GM12875 (cell line): Measurements from ENCODE around the gene FOXD1.
A peak's percentile ranks its signal among the peaks of the same experiment; 100 is the strongest.

Source experiments
- H3K4me3 ChIP-seq: one replicate; pipeline ENCODE4 v1.5.1; 2011; ENCODE audit warnings: low read depth, low read length, control low read depth
- CTCF ChIP-seq: IDR thresholded peaks from 2 replicates; pipeline ENCODE4 v1.5.1; 2011; ENCODE audit warnings: low read depth, mild to moderate bottlenecking, control low read depth, inconsistent platforms, low read length, moderate library complexity, borderline replicate concordance; ENCODE audit not compliant: insufficient read depth

FOXD1 gene

GRCh38 chr5:73450137-73450536 lies 1.6 kb upstream of the FOXD1 start:
- no peak overlapping the region for H3K4me3 ChIP-seq
- TF ChIP-seq CTCF = no peak

GRCh38 chr5:73447530-73448462 lies 781 bp downstream of the FOXD1 start:
- peak overlapping the region; percentile 35 for H3K4me3 ChIP-seq
- TF ChIP-seq CTCF = no peak

- H3K4me3 ChIP-seq = no peak overlapping the region
- no peak for TF ChIP-seq CTCF
Observed at GRCh38 chr5:73446631-73447529, 1.7 kb downstream of the FOXD1 start.

- no peak for TF ChIP-seq CTCF
- H3K4me3 ChIP-seq = no peak overlapping the region
Observed at GRCh38 chr5:73445665-73446630, 2.6 kb downstream of the FOXD1 start.

GRCh38 chr5:73444499-73445438 lies 3.8 kb downstream of the FOXD1 start:
- no peak overlapping the region for H3K4me3 ChIP-seq
- no peak for TF ChIP-seq CTCF
